HCT116 (cell line): Measurements from ENCODE around the gene RHOH. TPM values are rescaled to one million over a fixed set of nuclear protein-coding genes. Genes with fewer than 3 reads are reported as not detected.

Source experiments
- ATAC-seq: fragments of 200-7000 bp; cut with Tn5 transposase; 2 replicates; pipeline ENCODE4 v1.9.1; 2020; ENCODE audit warnings: mild to moderate bottlenecking, moderate library complexity
- BruUV-seq: library from RNA; stranded (reverse); fragments of 400-500 nt; replicated peaks from 2 replicates; lab custom pipeline; 2021; lab: Mats Ljungman, UMichigan
- CTCF ChIA-PET: fragments of 300-600 bp; sonication (Branson Sonifier 250); formaldehyde crosslinking; loops from one replicate; lab custom pipeline; 2021; ENCODE audit warnings: antibody characterized with exemption; lab: Charles Lee
- POLR2A ChIA-PET: fragments of 300-600, 350-600 bp; sonication (Branson Sonifier 250); formaldehyde crosslinking; loops from one replicate; lab custom pipeline; 2021; ENCODE audit warnings: antibody characterized with exemption; lab: Charles Lee
- RAD21 ChIA-PET, 2 experiments: fragments of 300-600 bp; sonication (Branson Sonifier 250); formaldehyde crosslinking; loops; one replicate each; lab custom pipeline; 2023; ENCODE audit warnings: low total read pairs in 2 of 2; ENCODE audit not compliant: uncharacterized antibody in 2 of 2, unreplicated experiment in 2 of 2, low non-redundant PET in 1 of 2; lab: Charles Lee
- DNase-seq: peaks from one replicate; pipeline ENCODE4 v3.0.0-alpha.2; 2010; ENCODE audit warnings: low read depth, low spot score
- H2AFZ ChIP-seq: fragments of 200-600 bp; shearing (Covaris generic), sonication (generic); 2 replicates; pipeline ENCODE4 v1.6.1; 2017; ENCODE audit warnings: low read depth, mixed run types, mixed read lengths, antibody characterized with exemption, low read length; ENCODE audit not compliant: poor library complexity, severe bottlenecking
- H3K27ac ChIP-seq: 2 replicates; pipeline ENCODE4 v1.5.1; 2012; ENCODE audit warnings: low read depth, low read length
- H3K27me3 ChIP-seq: fragments of 200-600 bp; sonication (generic); 2 replicates; pipeline ENCODE4 v1.6.1; 2016; ENCODE audit warnings: mixed run types, low read length, mixed read lengths; ENCODE audit not compliant: insufficient read depth
- H3K36me3 ChIP-seq, 2 experiments: fragments of 200-500 bp in 1 of 2; fragments of 200-600 bp in 1 of 2; sonication (Bioruptor generic) in 1 of 2; sonication (generic) in 1 of 2; 2 replicates each; pipeline versions ENCODE4 v1.5.1 to v1.6.1; 2014 to 2016; ENCODE audit warnings: low read length in 2 of 2, inconsistent platforms in 1 of 2, mixed read lengths in 1 of 2, mixed run types in 1 of 2; ENCODE audit not compliant: insufficient read depth in 2 of 2, control insufficient read depth in 1 of 2
- H3K4me1 ChIP-seq, 2 experiments: fragments of 200-600 bp in 1 of 2; sonication (generic) in 1 of 2; 2 replicates each; pipeline versions ENCODE4 v1.5.1 to v1.6.1; 2012 to 2017; ENCODE audit warnings: low read length in 2 of 2, inconsistent platforms in 1 of 2, mild to moderate bottlenecking in 1 of 2, mixed read lengths in 1 of 2, mixed run types in 1 of 2, moderate library complexity in 1 of 2; ENCODE audit not compliant: insufficient read depth in 2 of 2, control insufficient read depth in 1 of 2
- H3K4me2 ChIP-seq: fragments of 200-600 bp; sonication (generic); 2 replicates; pipeline ENCODE4 v1.6.1; 2017; ENCODE audit warnings: mixed run types, low read length, mixed read lengths
- H3K4me3 ChIP-seq, 2 experiments: fragments of 200-600 bp in 1 of 2; sonication (generic) in 1 of 2; replicated peaks in 1 of 2; 2 replicates each; pipeline ENCODE4 v1.5.1; 2011 to 2016; ENCODE audit warnings: low read length in 2 of 2, control low read depth in 1 of 2, low read depth in 1 of 2, mild to moderate bottlenecking in 1 of 2, mixed read lengths in 1 of 2, mixed run types in 1 of 2
- H3K79me2 ChIP-seq: fragments of 200-600 bp; sonication (generic); 2 replicates; pipeline ENCODE4 v1.6.1; 2017; ENCODE audit warnings: mild to moderate bottlenecking, mixed run types, low read length, moderate library complexity, mixed read lengths; ENCODE audit not compliant: insufficient read depth
- H3K9ac ChIP-seq: fragments of 200-600 bp; sonication (generic); 2 replicates; pipeline ENCODE4 v1.6.1; 2016; ENCODE audit warnings: low read length, mixed read lengths
- H3K9me2 ChIP-seq: fragments of 200-600 bp; sonication (generic), shearing (Covaris generic); 2 replicates; pipeline ENCODE4 v1.6.1; 2017; ENCODE audit warnings: mixed run types, mild to moderate bottlenecking, moderate library complexity; ENCODE audit not compliant: insufficient read depth
- H3K9me3 ChIP-seq, 2 experiments: fragments of 200-500 bp in 1 of 2; fragments of 200-600 bp in 1 of 2; sonication (Bioruptor generic) in 1 of 2; sonication (generic) in 1 of 2; 2 replicates each; pipeline ENCODE4 v1.6.1; 2014 to 2017; ENCODE audit warnings: low read length in 2 of 2, mixed read lengths in 2 of 2, inconsistent platforms in 1 of 2, low read depth in 1 of 2, mild to moderate bottlenecking in 1 of 2, mixed run types in 1 of 2, moderate library complexity in 1 of 2; ENCODE audit not compliant: control insufficient read depth in 1 of 2, insufficient read depth in 1 of 2
- H4K20me1 ChIP-seq: fragments of 200-600 bp; sonication (generic), shearing (Covaris generic); 2 replicates; pipeline ENCODE4 v1.6.1; 2017; ENCODE audit warnings: mixed run types, mild to moderate bottlenecking, moderate library complexity; ENCODE audit not compliant: insufficient read depth
- CEBPB ChIP-seq: IDR thresholded peaks from 2 replicates; pipeline ENCODE4 v1.6.1; 2012; ENCODE audit warnings: low read depth
- CTCF ChIP-seq, 3 experiments: fragments of 200-600 bp in 1 of 3; sonication (generic) in 1 of 3; IDR thresholded peaks in 2 of 3; conservative IDR thresholded peaks in 1 of 3; 2 replicates each; pipeline ENCODE4 v1.5.1; 2012 to 2017; ENCODE audit warnings: low read depth in 2 of 3, low read length in 2 of 3, antibody characterized with exemption in 1 of 3, borderline replicate concordance in 1 of 3, control low read depth in 1 of 3, mild to moderate bottlenecking in 1 of 3, mixed read lengths in 1 of 3, mixed run types in 1 of 3, moderate library complexity in 1 of 3; ENCODE audit not compliant: insufficient read depth in 1 of 3
- EGR1 ChIP-seq: IDR thresholded peaks from 2 replicates; pipeline ENCODE4 v1.6.1; 2012; ENCODE audit warnings: low read depth
- EZH2 ChIP-seq: fragments of 200-600 bp; sonication (generic); IDR thresholded peaks from 2 replicates; pipeline ENCODE4 v1.6.1; 2017; ENCODE audit warnings: antibody characterized with exemption, mixed run types
- EZH2phosphoT487 ChIP-seq: fragments of 200-600 bp; IDR thresholded peaks from 2 replicates; pipeline ENCODE4 v1.6.1; 2018; ENCODE audit warnings: antibody characterized with exemption, borderline replicate concordance
- JUND ChIP-seq: IDR thresholded peaks from 2 replicates; pipeline ENCODE4 v1.6.1; 2012
- MAX ChIP-seq: IDR thresholded peaks from 2 replicates; pipeline ENCODE4 v1.6.1; 2012
- POLR2A ChIP-seq: IDR thresholded peaks from 2 replicates; pipeline ENCODE4 v1.7.0; 2011; ENCODE audit warnings: borderline replicate concordance; ENCODE audit not compliant: insufficient read depth, insufficient read length; ENCODE audit errors: extremely low read depth
- POLR2AphosphoS5 ChIP-seq: IDR thresholded peaks from 2 replicates; pipeline ENCODE4 v1.6.1; 2011; ENCODE audit warnings: mild to moderate bottlenecking, low read depth, low read length, moderate library complexity
- RAD21 ChIP-seq: IDR thresholded peaks from 2 replicates; pipeline ENCODE4 v1.6.1; 2012; ENCODE audit warnings: low read depth, mild to moderate bottlenecking
- REST ChIP-seq: IDR thresholded peaks from 2 replicates; pipeline ENCODE4 v1.6.1; 2012; ENCODE audit warnings: low read depth
- SIN3A ChIP-seq: IDR thresholded peaks from 2 replicates; pipeline ENCODE4 v1.6.1; 2012; ENCODE audit warnings: low read depth
- SP1 ChIP-seq: IDR thresholded peaks from 2 replicates; pipeline ENCODE4 v1.6.1; 2012; ENCODE audit warnings: low read depth
- ZBTB33 ChIP-seq: IDR thresholded peaks from 2 replicates; pipeline ENCODE4 v1.6.1; 2011; ENCODE audit warnings: mild to moderate bottlenecking, low read length, moderate library complexity; ENCODE audit not compliant: insufficient replicate concordance; ENCODE audit errors: extremely low read depth
- intact Hi-C: fragments of 100-400 bp; cut with micrococcal nuclease; formaldehyde crosslinking; loops from 2 replicates; pipeline ENCODE4 v1.10.0; 2022
- total RNA-seq: library from RNA; stranded (reverse); gene quantifications from one replicate; pipeline ENCODE4 v1.2.1, GENCODE V29; 2021; ENCODE audit not compliant: unreplicated experiment

Gene RHOH
- total RNA-seq, 1 experiment from 2014 or later = 0.74 TPM

- no peak for DNase-seq
- no peak overlapping the region for H3K4me3 ChIP-seq
- CTCF ChIA-PET = no interaction called here
- RAD21 ChIA-PET = no interaction called here
- no peak for TF ChIP-seq EZH2phosphoT487
- TF ChIP-seq REST = no peak
- TF ChIP-seq RAD21 = no peak
- TF ChIP-seq SP1 = no peak
- POLR2A ChIA-PET = no interaction called here
- H3K4me2 ChIP-seq = no peak overlapping the region
- intact Hi-C loops = no loop called here
- H3K9ac ChIP-seq = no peak overlapping the region
- no peak for ATAC-seq
- H3K27me3 ChIP-seq = no peaks in the 10 kb centered on the region
- H3K27ac ChIP-seq = no peak overlapping the region
- no peaks in the 10 kb centered on the region for H3K9me2 ChIP-seq
- BruUV-seq = no TSS peak
- H2AFZ ChIP-seq = no peak overlapping the region
- no peaks in the 10 kb centered on the region for H3K4me1 ChIP-seq
- H3K9me3 ChIP-seq = no peaks in the 10 kb centered on the region
- no peaks in the 10 kb centered on the region for H3K36me3 ChIP-seq
- H4K20me1 ChIP-seq = no peaks in the 10 kb centered on the region
- no peaks in the 10 kb centered on the region for H3K79me2 ChIP-seq
These were observed 24.9 kb downstream of the RHOH start for GRCh38 chr4:40221744-40222143.

- ChIA-PET RAD21 (no interaction called here), POLR2A (no interaction called here), CTCF (no interaction called here)
- Histone ChIP-seq H3K79me2 (no peaks in the 10 kb centered on the region), H4K20me1 (no peaks in the 10 kb centered on the region), H3K4me1 (no peaks in the 10 kb centered on the region), H3K27me3 (no peaks in the 10 kb centered on the region), H3K9me2 (no peaks in the 10 kb centered on the region), H3K9me3 (no peaks in the 10 kb centered on the region), H3K36me3 (no peaks in the 10 kb centered on the region), H3K4me2 (no peak overlapping the region), H3K9ac (no peak overlapping the region), H3K4me3 (no peak overlapping the region), H2AFZ (no peak overlapping the region), H3K27ac (no peak overlapping the region)
- no peak for DNase-seq
- no peak for ATAC-seq
- no TSS peak for BruUV-seq
- intact Hi-C loops = no loop called here
- no peak for TF ChIP-seq POLR2AphosphoS5
- no peak for TF ChIP-seq EZH2
- TF ChIP-seq ZBTB33 = no peak
- no peak for TF ChIP-seq JUND
- no peak for TF ChIP-seq CTCF (IDR thresholded peaks at IDR 0.05 in 2 of 3, conservative IDR thresholded peaks at IDR 0.05 in 1 of 3; ENCODE audit: borderline replicate concordance in 1 of 3, insufficient read depth in 1 of 3, low read depth in 2 of 3, low read length in 2 of 3)
- no peak for TF ChIP-seq POLR2A
- no peak for TF ChIP-seq CEBPB
- no peak for TF ChIP-seq SP1
- no peak for TF ChIP-seq MAX
- TF ChIP-seq SIN3A = no peak
- TF ChIP-seq EGR1 = no peak
- TF ChIP-seq EZH2phosphoT487 = no peak
These were observed 26.5 kb downstream of the RHOH start for GRCh38 chr4:40223343-40223742.
